ENCODE results near the gene ZSWIM7.

ZSWIM7 gene

GRCh38 chr17:15999141-15999973 is at the start of gene ZSWIM7, which contains the start of gene TTC19:
TSS of gene ZSWIM7 (minus strand) at chr17:15999704. CDS start at chr17:15999594, 110 bp downstream.
TSS of gene TTC19 (plus strand) at chr17:15999824. CDS start at chr17:15999849, 25 bp downstream.
- DNase-seq, result peak; percentile 65 to 82 (median 78)

- no peak for DNase-seq
Observed at GRCh38 chr17:16048811-16049449, 49.4 kb upstream of the ZSWIM7 start.

GRCh38 chr17:16046966-16047365 is 47.5 kb upstream of the ZSWIM7 start:
- no peak for DNase-seq

GRCh38 chr17:16044487-16044886 is 45.0 kb upstream of the ZSWIM7 start:
- DNase-seq, result no peak

GRCh38 chr17:16040710-16041251 is 41.3 kb upstream of the ZSWIM7 start:
- DNase-seq, result no peak

- DNase-seq, result no peak
Observed at GRCh38 chr17:16037636-16038035, 38.1 kb upstream of the ZSWIM7 start.

- DNase-seq, result no peak
Observed at GRCh38 chr17:16036261-16036660, 36.8 kb upstream of the ZSWIM7 start.

- no peak for DNase-seq
Observed at GRCh38 chr17:16033729-16034349, 34.3 kb upstream of the ZSWIM7 start.

GRCh38 chr17:16027708-16028584 is 28.4 kb upstream of the ZSWIM7 start:
- no peak for DNase-seq

GRCh38 chr17:16026895-16027294 is 27.4 kb upstream of the ZSWIM7 start:
- DNase-seq, result no peak

GRCh38 chr17:16025202-16025601 is 25.7 kb upstream of the ZSWIM7 start:
- DNase-seq, result no peak

- DNase-seq, result no peak
Observed at GRCh38 chr17:16023881-16024280, 24.4 kb upstream of the ZSWIM7 start.

GRCh38 chr17:16019347-16019746 is 19.8 kb upstream of the ZSWIM7 start:
- no peak for DNase-seq

GRCh38 chr17:16013943-16014407 is 14.5 kb upstream of the ZSWIM7 start:
- no peak for DNase-seq

GRCh38 chr17:16007439-16007838 is 7.9 kb upstream of the ZSWIM7 start:
- DNase-seq, result no peak

GRCh38 chr17:16005636-16006035 is 6.1 kb upstream of the ZSWIM7 start:
- no peak for DNase-seq

- no peak for DNase-seq
Observed at GRCh38 chr17:16003841-16004240, 4.3 kb upstream of the ZSWIM7 start.

- DNase-seq, result no peak
Observed at GRCh38 chr17:16002708-16003260, 3.3 kb upstream of the ZSWIM7 start.

GRCh38 chr17:16001226-16001897 is 1.9 kb upstream of the ZSWIM7 start:
- DNase-seq, result no peak

GRCh38 chr17:15999974-16000827 is 697 bp upstream of the ZSWIM7 start:
- peak in 2 of 4 experiments; percentile 25 to 57 for DNase-seq
